ENCODE measurements around the gene CDC42.

- TF ChIP-seq CTCF (IDR thresholded peaks at IDR 0.05) (no peak), POLR2A (IDR thresholded peaks at IDR 0.05) (no peak)
Measured at GRCh38 chr1:22128392-22128791, 75.9 kb downstream of the CDC42 start.
